Osteocyte (in vitro differentiated cells): ENCODE data around the gene ZNF613. TPM values are rescaled to one million over a fixed set of nuclear protein-coding genes. Genes with fewer than 3 reads are reported as not detected.
"Not testable (repeated sequence)": the region's sequence is repeated elsewhere in the genome, so short reads cannot be mapped to it uniquely, and the experiment has no call there.

Experiments
- DNase-seq: peaks from one replicate; pipeline ENCODE4 v3.0.0; 2021; ENCODE audit warnings: mixed read lengths; ENCODE audit not compliant: unreplicated experiment; ENCODE audit errors: extremely low spot score
- H3K27ac Mint-ChIP-seq: one replicate; pipeline ENCODE4 v1.8.0; 2021; ENCODE audit warnings: mild to moderate bottlenecking, mixed read lengths; ENCODE audit not compliant: unreplicated experiment
- H3K27me3 Mint-ChIP-seq: one replicate; pipeline ENCODE4 v1.8.0; 2021; ENCODE audit warnings: mixed read lengths; ENCODE audit not compliant: unreplicated experiment
- H3K36me3 Mint-ChIP-seq: one replicate; pipeline ENCODE4 v1.8.0; 2021; ENCODE audit warnings: mixed read lengths; ENCODE audit not compliant: unreplicated experiment
- H3K4me1 Mint-ChIP-seq: one replicate; pipeline ENCODE4 v1.8.0; 2021; ENCODE audit warnings: mixed read lengths; ENCODE audit not compliant: unreplicated experiment
- H3K4me3 Mint-ChIP-seq: one replicate; pipeline ENCODE4 v1.8.0; 2021; ENCODE audit warnings: mild to moderate bottlenecking, moderate library complexity, mixed read lengths; ENCODE audit not compliant: unreplicated experiment
- H3K9me3 Mint-ChIP-seq: one replicate; pipeline ENCODE4 v1.8.0; 2021; ENCODE audit warnings: mixed read lengths; ENCODE audit not compliant: unreplicated experiment
- CTCF ChIP-seq: fragments of 200-600 bp; sonication (generic); IDR thresholded peaks from 2 replicates; pipeline ENCODE4 v1.5.0; 2021; ENCODE audit warnings: antibody characterized with exemption, mild to moderate bottlenecking, moderate library complexity
- total RNA-seq: library from RNA; stranded (reverse); gene quantifications from 2 replicates; pipeline ENCODE4 v1.2.1, GENCODE V29; 2021

ZNF613 gene
- total RNA-seq, 1 donor from 2014 or later = 7.8 TPM

GRCh38 chr19:51976852-51977251 is 49.6 kb downstream of the ZNF613 start:
- Mint-ChIP-seq H3K4me1 (no peaks in the 10 kb centered on the region), H3K36me3 (peaks cover 75% of the 10 kb centered on the region), H3K4me3 (no peak overlapping the region), H3K9me3 (peaks cover 51% of the 10 kb centered on the region), H3K27me3 (no peaks in the 10 kb centered on the region), H3K27ac (no peak overlapping the region)
- no peak for DNase-seq
- no peak for TF ChIP-seq CTCF

- Mint-ChIP-seq H3K4me1 (no peaks in the 10 kb centered on the region), H3K36me3 (peaks cover 73% of the 10 kb centered on the region), H3K9me3 (peaks cover 53% of the 10 kb centered on the region), H3K27me3 (no peaks in the 10 kb centered on the region), H3K27ac (no peak overlapping the region), H3K4me3 (no peak overlapping the region)
- no peak for TF ChIP-seq CTCF
- DNase-seq = no peak
Measured at GRCh38 chr19:51977346-51977745, 50.1 kb downstream of the ZNF613 start.

DNA sequence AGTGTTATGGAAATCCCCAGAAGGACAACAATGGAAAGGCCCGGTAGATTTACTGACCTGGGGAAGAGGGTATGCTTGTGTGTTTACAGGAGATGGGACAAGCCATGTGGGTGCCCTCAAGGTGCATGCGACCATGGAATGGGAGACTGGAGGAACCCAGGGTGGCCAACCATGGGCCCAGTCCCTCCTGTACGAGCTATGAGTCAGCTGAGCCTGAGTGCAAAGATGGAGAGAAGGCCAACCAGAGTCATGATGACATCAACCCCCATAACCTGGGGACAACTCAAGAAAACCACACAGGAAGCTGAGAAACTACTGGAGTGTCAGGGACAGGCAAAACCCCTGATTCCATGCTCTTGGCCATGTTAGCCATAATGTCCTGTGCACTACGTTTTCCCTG is 51.6 kb downstream of the ZNF613 start:
- Mint-ChIP-seq H3K36me3 (peaks cover 70% of the 10 kb centered on the region), H3K4me1 (no peaks in the 10 kb centered on the region), H3K4me3 (no peak overlapping the region), H3K9me3 (peaks cover 51% of the 10 kb centered on the region), H3K27me3 (no peaks in the 10 kb centered on the region), H3K27ac (no peak overlapping the region)
- TF ChIP-seq CTCF = no peak
- no peak for DNase-seq

GRCh38 chr19:51980116-51980736 is 53.0 kb downstream of the ZNF613 start:
- no peak overlapping the region for H3K27ac Mint-ChIP-seq
- DNase-seq = no peak
- no peaks in the 10 kb centered on the region for H3K27me3 Mint-ChIP-seq
- no peak overlapping the region for H3K4me3 Mint-ChIP-seq
- H3K9me3 Mint-ChIP-seq = peaks cover 42% of the 10 kb centered on the region
- peaks cover 2% of the 10 kb centered on the region for H3K4me1 Mint-ChIP-seq
- TF ChIP-seq CTCF = no peak
- H3K36me3 Mint-ChIP-seq = peaks cover 58% of the 10 kb centered on the region

DNA sequence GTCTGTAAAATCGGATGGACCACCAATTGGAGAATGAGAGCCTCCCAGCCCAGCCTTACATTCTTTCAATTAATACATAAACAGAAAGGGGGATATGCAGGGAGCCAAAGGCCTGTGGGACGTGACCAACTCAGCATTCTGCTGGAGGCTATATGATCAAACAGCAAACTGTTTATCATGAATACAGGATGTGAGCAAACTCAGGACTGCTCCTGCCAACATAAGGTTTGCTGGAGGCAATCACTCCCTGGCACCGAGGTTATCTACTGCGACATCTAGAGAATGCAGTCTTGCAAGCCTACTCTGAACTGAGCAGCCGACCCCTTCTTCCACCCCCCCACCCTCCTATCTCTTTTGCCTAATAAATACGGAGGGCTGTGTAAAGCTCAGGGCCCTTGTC is 53.7 kb downstream of the ZNF613 start:
- Mint-ChIP-seq H3K9me3 (peaks cover 42% of the 10 kb centered on the region), H3K36me3 (peaks cover 56% of the 10 kb centered on the region)
- not testable (repeated sequence) for H3K27me3 Mint-ChIP-seq, H3K27ac Mint-ChIP-seq, DNase-seq, H3K4me1 Mint-ChIP-seq, H3K4me3 Mint-ChIP-seq

- Mint-ChIP-seq H3K36me3 (peaks cover 52% of the 10 kb centered on the region), H3K27ac (no peak overlapping the region), H3K4me3 (no peak overlapping the region), H3K27me3 (no peaks in the 10 kb centered on the region), H3K4me1 (peaks cover 16% of the 10 kb centered on the region), H3K9me3 (peaks cover 34% of the 10 kb centered on the region)
- DNase-seq = no peak
- TF ChIP-seq CTCF = no peak
Measured at GRCh38 chr19:51983361-51983760, 56.1 kb downstream of the ZNF613 start.
